HG02571 (cell line): Measurements from ENCODE around the gene PIP4K2A.
"Not testable (repeated sequence)": the region's sequence is repeated elsewhere in the genome, so short reads cannot be mapped to it uniquely, and the experiment has no call there.

Experiments used
- ATAC-seq: cut with Tn5 transposase; IDR thresholded peaks from one replicate; pipeline ENCODE4 v1.9.1; 2021; ENCODE audit warnings: mild to moderate bottlenecking, moderate library complexity; ENCODE audit not compliant: unreplicated experiment

Gene PIP4K2A

DNA sequence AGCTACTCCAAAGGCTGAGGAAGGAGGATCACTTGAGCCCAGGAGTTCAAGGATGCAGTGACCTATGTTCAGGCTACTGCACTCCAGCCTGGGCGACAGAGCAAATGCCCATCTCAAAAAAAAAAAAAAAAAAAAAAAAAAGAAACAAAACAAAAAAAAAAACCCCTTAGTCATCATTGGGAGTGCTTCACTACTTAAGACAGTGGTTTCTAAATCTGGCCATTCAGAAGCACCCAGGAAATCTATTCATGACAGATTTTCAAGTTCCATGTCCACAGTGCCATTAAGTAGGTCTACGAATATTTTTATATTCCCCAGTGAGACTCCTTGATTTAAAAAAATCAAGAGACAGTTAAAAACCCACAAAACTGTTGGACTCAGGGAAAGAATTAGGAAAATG lies 182.9 kb downstream of the PIP4K2A start:
- ATAC-seq: no peak

DNA sequence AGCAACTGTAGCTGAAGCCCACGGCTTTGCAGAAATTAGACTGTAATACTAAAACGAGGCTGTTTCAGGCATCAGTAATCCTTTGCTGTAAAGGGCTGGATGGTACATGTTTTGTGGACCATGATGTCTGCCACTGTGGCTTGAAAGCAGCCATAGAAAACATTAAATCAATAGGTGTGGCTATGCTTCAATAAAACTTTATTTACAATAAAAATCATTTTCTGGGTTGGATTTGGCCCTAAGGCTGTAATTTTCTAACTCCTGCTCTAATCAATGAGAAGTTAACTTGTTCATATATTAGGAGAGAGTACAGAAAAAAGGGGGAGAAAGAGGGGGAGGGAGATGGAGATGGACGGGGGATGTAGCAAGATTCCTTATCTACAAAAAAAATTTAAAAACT lies 183.4 kb downstream of the PIP4K2A start:
- ATAC-seq: no peak

DNA sequence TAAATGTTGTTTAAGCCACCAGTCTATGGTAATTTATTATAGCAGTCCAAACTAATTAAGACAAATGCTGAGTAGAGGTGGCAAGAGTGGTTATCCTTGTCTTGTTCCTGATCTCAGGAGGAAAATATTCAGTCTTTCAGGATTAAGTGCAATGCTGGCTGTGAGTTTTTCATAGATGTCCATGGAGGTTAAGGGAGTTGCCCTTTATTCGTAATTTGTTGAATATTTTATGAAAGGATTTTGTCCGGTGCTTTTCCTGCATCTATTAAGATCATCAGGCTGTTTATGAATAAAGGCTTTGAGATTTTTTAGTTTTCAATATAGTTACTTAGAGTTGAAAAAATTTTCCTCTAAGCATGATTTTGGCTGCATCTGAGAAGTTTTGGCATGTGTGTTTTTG lies 186.9 kb downstream of the PIP4K2A start:
- ATAC-seq: no peak

DNA sequence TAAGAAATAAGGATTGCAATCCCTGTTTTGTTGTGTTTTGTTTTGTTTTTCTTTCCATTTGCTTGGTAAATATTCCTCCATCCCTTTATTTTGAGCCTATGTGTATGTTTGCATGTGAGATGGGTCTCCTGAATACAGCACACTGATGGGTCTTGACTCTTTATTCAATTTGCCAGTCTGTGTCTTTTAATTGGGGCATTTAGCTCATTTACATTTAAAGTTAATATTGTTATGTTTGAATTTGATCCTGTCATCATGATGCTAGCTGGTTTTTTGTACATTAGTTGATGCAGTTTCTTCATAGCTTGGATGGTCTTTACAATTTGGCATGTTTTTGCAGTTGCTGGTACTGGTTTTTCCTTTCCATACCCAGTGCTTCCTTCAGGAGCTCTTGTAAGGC lies 190.0 kb downstream of the PIP4K2A start:
- not testable (repeated sequence) for ATAC-seq

- not testable (repeated sequence) for ATAC-seq
These were observed 193.7 kb downstream of the PIP4K2A start for GRCh38 chr10:22520645-22521044.

- ATAC-seq: no peak
These were observed 196.1 kb downstream of the PIP4K2A start for GRCh38 chr10:22518167-22518724.

DNA sequence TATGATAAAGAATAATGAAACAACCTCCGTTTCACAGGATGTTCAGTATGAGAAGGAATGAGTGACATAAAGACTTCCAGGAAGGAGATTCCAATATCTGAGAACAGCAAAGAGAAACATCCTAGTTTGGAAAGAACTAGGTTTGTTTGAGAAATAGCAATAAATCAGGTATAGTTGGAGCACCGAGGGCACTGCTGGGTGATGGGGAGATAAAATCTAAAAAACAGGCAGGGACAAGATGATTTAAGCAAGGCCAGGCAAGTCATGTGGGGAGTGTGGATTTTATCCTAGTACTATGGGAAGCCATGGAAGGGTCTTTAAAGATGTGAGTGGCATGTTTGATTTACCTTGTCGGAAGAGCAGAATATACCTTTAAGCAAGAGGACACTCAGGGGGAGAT lies 199.4 kb downstream of the PIP4K2A start:
- no peak for ATAC-seq

- not testable (repeated sequence) for ATAC-seq
These were observed 200.0 kb downstream of the PIP4K2A start for GRCh38 chr10:22514414-22514758.

- ATAC-seq: not testable (repeated sequence)
These were observed 200.6 kb downstream of the PIP4K2A start for GRCh38 chr10:22513483-22514413.

GRCh38 chr10:22512015-22512414 lies 202.4 kb downstream of the PIP4K2A start:
- not testable (repeated sequence) for ATAC-seq

GRCh38 chr10:22508214-22508613 lies 206.2 kb downstream of the PIP4K2A start:
- ATAC-seq: not testable (repeated sequence)

DNA sequence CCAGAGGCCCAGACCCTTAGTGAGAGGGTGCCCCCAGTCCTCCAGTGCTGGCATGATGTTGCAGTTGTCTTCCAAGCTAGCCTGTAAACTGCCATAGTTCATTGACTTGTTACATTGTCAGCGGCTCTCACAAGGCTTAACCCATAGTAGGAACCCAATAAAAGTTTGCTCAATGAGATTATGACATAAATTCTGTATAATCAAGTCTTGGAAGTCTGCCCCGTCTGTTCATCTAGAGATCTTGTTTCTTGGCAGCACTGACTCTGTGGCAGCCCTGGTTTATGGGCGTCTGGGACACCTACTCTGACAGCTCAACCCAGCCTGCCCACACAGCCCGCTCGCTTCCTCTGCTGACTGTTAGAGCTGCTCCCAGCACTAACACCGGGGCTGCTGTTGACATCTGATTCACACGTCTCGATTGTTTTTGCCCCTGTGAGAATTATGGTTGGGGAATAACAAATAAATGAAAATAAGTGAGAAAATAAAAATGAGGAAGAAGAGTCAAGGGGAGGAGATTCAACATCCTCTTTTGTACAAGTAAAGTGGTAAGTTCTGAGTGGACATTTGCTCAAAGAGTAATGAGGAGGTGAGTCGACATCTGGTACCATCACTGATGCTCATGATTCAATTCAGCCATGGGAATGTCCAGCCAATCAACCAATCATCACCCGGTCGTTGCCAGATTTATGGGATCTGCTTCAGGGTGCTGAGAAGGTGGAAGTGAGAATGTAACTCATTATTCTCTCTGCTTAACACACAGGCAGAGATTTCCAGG lies 208.3 kb downstream of the PIP4K2A start:
- peak; percentile 54 for ATAC-seq

- no peak for ATAC-seq
These were observed 209.6 kb downstream of the PIP4K2A start for GRCh38 chr10:22504766-22505165.

GRCh38 chr10:22503315-22504088 lies 210.9 kb downstream of the PIP4K2A start:
- ATAC-seq: no peak

DNA sequence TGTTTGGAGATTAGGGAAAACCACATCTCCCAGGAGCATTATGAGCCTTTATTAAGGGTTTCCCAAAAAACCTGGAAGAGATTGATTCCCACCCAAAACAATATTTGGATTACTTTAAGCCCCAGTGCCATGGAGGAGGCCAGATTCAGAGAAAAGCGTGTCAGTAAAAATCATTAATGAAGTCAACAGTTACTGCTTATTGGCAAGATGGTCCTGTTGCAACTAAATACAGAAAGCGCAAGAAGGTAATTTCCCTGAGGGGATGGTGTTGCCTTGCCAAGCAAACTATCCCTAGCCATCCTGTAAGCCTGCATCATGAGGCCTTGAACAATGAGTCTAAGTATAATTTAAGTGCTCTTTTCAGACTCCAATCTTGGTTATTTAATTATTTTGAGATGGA lies 212.5 kb downstream of the PIP4K2A start:
- ATAC-seq: no peak

GRCh38 chr10:22501413-22501812 lies 213.0 kb downstream of the PIP4K2A start:
- ATAC-seq: no peak

GRCh38 chr10:22500656-22501340 lies 213.6 kb downstream of the PIP4K2A start:
- no peak for ATAC-seq

- not testable (repeated sequence) for ATAC-seq
These were observed 214.4 kb downstream of the PIP4K2A start for GRCh38 chr10:22499973-22500372.

DNA sequence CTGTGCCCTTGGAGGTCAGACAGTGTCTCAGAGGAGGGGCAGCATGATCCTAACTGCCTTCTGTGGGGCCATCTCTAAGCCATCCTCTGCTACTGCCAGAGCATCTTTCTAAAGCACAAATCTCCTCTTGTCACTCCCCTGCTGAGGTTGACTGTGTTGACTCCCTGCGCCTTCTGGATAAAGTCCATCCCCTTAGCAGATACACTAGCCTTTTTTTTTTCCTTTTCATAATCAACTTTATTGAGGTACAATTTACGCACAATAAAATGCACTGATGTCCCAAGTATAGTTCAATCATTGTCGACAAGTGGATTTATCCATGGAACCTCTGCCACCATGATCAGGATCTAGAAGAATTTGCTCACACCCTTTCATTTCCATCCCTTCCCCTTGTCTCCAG lies 219.0 kb downstream of the PIP4K2A start:
- no peak for ATAC-seq

- no peak for ATAC-seq
These were observed 220.4 kb downstream of the PIP4K2A start for GRCh38 chr10:22494007-22494406.
